GM21390 (cell line): ENCODE data around the gene VPS13A.
"Not testable (repeated sequence)": the region's sequence is repeated elsewhere in the genome, so short reads cannot be mapped to it uniquely, and the experiment has no call there.

Source experiments
- ATAC-seq: cut with Tn5 transposase; IDR thresholded peaks from one replicate; pipeline ENCODE4 v1.9.1; 2021; ENCODE audit not compliant: unreplicated experiment

The VPS13A gene

DNA sequence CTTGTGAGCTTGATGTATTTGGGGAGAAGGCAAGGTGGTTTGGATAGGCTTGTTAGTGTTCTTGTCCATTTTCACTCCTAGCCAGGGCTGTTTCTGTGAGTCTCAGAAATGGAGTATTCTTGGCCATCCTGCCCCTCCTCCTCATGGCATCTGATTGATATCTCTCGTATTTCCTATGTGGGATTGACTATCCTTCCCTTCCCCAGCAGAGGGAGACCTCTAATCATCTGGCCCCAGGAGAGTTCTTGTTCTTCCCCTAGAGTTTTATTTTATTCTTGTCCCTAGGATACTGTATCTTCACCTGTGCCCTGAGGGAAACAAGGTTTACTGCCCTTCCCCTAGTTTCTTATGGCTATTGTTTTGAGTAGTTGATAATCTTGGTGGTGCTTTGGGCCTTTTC lies 114.4 kb downstream of the VPS13A start:
- no peak for ATAC-seq

DNA sequence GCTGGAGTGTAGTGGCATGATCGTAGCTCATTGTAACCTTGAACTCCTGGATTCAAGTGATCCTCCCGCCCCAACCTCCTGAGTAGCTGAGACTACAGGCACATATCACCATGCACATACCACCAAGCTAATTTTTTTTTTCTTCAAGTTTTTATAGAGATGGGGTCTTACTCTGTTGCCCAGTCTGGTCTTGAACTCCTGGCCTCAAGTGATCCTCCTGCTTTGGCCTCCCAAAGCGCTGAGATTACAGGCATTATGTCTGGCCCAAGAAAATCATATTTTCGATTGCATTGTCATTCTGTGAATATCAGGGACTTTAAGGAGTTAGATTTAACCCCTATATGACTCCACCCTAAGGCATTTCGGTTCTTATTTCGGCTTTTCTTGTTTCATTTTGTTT lies 116.6 kb downstream of the VPS13A start:
- ATAC-seq: no peak

DNA sequence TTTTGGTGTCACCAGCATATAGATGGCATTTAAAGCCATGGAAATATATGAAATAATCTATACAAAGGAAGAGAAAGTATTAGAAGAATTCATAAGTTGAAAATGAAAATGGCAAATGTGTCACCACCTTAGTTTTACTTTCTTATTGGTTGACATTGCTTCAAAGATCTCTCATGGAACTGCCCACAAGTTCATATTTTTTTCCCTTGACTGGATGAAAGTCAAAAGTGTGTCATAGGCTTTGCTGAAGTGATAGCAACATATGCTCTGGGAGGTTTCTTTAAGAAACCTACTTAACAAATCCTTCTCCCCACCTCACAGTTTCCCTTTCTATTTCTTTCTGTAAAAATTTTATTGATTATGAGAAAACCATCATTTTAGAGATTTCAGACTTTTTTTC lies 127.2 kb downstream of the VPS13A start:
- peak; percentile 85 for ATAC-seq

DNA sequence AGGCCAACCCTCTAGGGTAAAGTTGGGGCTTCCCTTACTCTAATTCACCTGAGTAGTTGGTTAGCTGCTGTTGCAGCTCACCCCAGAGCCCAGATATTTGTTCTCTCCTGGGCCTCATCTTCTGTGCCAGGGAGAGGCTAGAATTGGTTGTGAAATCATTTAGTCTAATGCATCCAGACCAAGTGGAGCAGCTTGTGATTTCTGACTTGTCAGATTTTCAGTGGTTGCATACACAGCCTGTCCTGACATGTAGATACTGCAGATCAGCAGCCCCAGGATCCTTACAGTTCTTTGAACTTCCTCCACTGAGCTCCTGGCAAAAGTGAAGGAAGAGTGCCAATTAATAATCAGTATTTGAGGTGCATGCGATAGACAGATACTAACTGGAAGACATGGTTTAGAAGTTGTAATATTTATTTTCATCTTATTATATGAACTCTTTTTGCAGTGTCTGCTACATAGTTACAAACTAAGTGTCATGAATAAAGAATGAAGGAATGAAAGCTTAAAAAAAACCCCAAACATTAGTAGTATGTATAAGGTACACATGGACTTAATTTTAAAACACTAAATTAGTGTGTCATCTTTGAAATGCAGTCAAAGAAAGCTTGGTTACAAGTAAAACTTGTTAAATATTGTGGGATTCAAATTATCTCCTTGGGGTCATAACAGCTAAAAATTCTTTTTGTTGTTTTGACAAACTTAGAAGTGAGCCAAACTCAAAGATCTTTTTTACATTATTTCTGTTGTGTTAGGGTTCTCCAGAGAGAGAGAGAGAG lies 128.5 kb downstream of the VPS13A start:
- ATAC-seq: no peak

DNA sequence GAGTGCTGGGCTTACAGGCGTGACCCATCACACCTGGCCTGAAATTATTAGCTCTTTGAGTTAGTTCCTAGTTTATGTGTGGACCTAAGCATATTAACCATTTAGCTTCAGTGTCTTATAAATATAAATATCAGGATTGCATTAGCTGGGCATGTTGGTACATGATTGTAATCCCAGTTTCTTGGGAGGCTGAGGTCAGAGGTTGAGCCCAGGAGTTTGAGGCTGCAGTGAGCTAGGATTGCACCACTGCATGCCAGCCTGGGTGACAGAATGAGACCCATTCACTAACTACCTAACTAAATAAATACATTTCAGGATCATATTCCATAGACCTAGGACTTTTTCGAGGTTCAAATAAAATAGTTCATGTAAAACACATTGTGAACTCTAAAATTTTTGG lies 129.8 kb downstream of the VPS13A start:
- ATAC-seq: no peak

DNA sequence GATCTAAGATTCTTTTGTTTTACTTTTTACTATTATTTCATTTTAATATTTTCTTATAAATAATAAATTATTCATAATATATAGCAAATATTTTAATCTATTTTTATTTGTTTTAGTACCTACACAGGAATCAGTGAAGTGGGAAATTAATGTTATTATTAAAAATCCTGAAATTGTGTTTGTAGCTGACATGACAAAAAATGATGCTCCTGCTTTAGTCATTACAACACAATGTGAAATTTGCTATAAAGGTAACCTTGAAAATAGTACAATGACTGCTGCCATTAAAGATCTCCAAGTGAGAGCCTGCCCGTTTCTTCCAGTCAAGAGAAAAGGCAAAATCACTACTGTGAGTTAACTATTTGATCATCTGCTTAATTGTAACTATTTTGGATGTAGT lies 138.7 kb downstream of the VPS13A start:
- no peak for ATAC-seq

DNA sequence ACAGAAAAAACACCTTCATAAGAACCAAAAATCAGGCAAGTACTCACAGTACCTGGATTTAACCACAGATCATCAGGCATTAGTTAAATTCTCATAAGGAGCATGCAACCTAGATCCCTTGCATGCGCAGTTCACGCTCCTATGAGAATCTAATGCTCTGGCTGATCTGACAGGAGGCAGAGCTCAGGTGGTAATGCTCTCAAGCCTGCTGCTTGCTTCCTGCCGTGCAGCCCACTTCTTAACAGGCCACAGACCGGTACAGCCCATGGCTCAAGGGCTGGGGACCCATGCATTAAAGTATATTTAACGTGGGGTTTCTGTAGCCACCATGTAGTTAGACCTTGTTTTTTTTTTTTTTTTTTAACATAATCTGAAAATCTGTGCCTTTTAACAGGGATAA lies 147.7 kb downstream of the VPS13A start:
- no peak for ATAC-seq

DNA sequence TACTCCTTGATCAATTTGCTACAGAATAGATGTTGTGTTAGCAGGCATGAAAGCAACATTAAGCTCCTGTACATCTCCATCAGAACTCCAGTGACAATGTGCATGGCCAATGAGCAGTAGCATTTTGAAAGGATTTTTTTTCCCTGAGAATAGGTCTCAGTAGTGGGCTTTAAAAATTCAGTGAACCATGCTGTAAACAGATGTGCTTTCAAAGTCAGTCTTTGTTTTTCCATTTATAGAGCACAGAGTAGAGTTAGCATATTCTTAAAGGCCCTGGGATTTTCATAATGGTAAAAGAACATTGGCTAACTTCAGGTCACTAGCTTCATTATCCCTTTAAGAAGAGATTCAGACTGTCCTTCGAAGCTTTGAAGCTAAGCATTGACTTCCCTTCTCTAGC lies 150.8 kb downstream of the VPS13A start:
- no peak for ATAC-seq

DNA sequence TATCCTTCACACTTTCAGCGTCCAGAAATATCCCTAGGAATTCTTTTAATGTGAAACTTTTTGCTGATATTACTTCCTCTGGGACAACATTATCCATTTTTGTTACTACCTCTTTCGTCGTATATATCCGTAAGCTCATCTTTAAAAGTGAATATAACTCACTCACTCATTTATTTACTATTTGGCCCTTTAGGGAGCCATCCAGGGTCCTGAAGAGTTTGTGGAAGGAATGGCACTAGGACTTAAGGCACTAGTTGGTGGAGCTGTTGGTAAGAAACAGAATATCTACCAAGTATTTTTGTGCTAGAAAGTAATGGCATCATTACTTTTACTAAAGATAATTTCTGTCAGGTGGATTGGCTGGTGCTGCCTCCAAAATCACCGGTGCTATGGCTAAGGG lies 192.7 kb downstream of the VPS13A start:
- no peak for ATAC-seq

DNA sequence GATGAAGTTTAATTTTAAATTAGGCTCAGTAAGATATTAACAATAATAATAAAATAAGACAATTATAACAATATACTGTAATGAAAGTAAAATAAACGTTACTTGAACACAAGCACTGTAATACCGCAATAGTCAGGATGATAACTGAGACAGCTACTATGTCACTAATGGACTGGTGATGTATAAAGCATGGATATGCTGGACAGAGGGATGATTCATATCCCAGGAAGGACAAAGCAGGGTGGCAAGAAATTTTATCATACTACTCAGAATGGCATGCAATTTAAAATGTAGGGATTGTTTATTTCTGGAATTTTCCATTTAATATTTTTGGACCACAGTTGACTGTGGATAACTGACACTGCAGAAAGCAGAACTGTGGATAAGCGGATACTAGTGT lies 196.9 kb downstream of the VPS13A start:
- no peak for ATAC-seq

DNA sequence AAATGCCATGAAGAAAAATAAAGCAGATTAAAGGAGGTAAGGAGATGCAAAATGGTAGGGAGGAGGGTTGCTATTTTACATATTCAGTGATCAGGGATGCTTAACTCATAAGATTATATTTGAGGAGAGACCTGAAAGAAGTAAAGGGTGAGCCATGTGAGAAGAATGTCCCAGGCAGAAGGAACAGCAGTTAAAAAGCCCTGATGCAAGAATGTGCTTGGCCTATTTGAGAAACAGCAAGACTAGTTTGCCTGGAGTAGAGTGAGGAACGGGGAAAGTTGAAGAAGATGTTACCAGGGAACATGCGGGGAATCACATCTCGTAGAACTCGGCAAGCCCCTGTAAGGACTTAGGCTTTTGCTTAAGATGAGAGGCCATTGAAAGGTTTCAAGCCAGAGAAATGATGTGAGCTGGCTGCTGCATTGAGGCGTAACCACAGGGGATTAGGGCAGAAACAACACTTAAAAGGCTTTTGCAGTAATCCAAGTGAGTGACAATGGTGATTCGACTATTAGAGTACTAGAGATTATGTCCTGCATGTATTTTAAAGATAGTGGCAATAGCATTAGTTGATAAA lies 198.7 kb downstream of the VPS13A start:
- no peak for ATAC-seq

DNA sequence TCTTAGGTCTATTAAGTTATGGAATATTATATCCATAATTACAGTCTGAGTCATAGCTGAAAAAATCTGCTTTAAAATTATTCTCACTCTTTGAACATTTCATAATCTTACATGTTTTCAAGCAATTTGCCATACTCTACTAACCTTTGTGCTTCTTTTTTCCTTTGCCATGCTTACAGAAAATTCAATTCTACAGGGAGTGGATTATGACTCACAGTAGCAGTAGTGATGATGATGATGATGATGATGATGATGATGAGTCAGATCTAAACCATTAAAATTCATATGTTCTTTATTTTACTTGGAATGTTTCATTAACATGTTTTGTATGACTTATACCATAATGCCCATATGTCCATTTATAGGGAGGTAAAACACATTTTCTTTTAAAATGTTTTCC lies 207.1 kb downstream of the VPS13A start:
- no peak for ATAC-seq

DNA sequence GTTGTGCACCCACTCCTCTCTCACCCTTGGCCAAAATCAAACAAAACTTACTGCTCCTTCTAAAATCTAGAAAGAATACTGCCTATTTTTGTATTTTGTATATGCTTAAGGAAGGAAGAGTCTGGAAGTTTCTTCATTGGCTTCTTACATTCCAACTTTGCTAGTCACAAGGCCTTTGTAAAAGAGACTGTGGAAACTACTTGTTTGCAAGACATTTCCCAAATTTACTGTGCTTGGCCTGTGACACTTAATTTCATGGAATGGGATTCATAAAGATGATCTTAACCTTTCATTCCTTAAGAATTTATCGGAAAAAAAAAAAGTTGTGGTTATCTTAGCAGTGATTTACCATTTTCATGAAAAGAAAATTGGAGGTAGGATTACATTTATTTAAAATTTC lies 208.9 kb downstream of the VPS13A start:
- ATAC-seq: no peak

DNA sequence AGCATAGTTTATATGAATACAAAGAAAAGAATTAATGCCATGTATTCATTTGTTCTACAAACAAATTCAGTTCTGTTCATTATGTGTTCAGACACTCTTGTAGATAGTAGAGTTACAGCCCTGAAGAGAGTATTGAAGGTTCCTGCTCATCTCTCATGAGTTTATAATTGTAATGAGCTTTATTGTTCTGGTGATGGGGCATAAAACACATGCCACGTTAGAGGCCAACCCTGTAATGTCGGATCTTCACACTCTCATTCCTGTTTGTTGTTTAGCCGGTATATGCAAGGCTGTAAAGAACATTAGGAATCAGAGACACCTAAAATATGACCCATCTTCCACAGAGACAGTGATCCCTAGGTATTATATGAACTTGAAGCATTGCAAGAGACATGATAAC lies 214.5 kb downstream of the VPS13A start:
- ATAC-seq: no peak

DNA sequence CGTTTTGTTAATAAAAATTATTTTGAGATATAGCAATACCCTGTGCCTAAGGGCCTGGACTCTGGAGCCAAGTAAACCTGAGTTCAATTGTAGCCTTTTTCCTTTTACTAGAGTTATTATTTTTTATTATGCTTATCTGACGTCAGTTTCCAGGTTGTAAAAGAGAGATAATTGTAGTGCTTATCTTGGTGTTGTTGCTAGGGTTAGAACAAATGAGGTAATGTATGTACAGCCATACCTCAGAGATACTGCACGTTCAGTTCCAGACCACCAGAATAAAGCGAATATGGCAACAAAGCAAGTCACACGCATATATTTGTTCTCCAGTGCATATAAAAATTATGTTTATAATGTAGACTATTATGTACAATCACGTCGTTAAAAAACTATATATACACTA lies 215.0 kb downstream of the VPS13A start:
- no peak for ATAC-seq

DNA sequence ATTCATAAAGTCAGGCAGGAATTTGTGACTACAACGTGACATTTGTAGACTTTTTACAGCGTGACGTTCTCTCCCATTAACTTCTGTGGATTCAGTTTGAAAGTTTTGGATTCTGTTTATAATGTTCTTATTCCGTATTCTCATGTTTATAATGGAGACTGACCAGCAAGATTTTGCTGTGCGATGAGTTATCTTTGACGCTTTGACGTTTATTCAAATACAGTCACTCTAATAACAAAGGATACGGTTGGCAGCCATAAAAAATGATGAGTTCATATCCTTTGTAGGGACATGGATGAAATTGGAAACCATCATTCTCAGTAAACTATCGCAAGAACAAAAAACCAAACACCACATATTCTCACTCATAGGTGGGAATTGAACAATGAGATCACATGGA lies 221.2 kb downstream of the VPS13A start:
- not testable (repeated sequence) for ATAC-seq

DNA sequence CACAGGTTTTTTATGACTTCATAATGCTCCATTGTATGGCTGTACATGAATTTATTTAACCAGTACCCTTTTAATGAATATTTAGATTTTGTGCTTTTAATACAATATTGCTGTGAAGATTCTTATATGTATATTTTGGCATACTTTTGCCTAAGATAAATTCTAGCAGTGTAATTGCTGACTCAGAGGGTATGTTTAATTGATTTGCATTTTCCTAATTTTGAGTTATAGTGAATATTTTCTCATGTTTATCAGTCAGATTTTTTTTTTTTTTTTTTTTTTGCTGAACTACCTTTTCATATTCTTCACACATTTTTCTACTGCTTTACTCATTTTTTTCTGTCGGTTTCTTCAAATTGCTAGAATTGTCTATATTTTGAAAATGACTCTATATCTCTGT lies 222.6 kb downstream of the VPS13A start:
- ATAC-seq: no peak

DNA sequence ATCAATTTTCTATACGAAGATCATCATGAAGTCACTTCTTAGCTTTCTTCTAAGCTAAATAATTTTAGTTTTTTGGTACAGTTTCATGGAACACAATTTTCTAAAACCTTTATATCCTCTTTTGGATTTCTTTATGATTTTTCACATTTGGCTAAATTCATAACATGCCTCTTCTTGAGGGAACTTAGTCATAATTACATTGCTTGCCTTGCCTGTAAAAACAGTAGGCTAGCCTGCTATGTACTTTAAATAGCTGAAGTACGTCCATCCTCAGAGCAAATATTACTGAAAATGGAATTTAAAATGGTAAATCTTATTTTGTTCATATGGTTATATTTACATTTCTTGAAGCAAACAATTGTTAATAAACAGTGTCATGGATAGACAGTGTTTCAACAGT lies 225.0 kb downstream of the VPS13A start:
- no peak for ATAC-seq

DNA sequence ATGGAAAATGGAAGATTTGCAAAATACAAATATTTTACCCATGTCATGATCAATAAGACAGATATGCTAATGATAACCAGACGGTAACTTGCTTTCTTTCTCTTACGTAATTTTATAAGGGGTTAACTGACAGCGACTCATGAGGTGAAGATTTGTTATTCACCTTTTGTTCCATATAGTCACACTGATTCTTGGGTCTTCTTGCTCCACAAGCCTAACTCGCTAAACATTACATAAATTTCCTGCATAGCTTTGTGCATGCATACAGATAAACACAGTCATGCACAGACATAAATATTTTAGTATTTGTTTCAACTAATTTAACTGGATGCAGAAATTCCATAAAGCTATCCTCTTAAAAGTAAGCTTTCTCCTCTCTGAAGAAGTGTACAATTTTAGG lies 225.9 kb downstream of the VPS13A start:
- ATAC-seq: no peak

DNA sequence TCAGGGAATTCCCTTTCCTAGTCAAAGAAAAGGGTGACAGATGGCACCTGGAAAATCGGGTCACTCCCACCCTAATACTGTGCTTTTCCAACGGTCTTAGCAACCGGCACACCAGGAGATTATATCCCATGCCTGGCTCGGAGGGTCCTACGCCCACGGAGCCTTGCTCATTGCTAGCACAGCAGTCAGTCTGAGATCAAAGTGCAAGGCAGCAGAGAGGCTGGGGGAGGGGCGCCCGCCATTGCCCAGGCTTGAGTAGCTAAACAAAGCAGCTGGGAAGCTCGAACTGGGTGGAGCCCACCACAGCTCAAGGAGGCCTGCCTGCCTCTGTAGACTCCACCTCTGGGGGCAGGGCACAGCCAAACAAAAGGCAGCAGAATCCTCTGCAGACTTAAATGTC lies 231.2 kb downstream of the VPS13A start:
- not testable (repeated sequence) for ATAC-seq

DNA sequence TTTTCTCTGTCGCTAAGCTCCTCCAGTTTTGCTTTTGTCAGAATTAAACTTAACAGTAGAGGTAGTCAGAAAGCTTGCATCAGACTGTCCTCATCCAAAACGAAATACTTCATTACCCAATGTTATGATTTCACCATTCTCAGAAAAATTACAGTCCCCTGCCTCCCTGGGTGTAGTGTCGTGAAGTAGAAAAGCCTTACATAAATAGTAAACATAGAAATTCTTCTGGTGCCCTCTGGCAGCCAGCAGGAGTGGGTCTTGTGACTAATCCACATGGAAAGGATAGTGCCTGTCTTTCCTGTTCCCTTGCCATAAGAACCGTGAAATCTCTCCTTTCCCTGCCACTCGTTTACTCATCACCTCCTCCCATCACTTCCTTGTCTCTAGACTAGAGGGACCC lies 240.2 kb downstream of the VPS13A start:
- no peak for ATAC-seq

DNA sequence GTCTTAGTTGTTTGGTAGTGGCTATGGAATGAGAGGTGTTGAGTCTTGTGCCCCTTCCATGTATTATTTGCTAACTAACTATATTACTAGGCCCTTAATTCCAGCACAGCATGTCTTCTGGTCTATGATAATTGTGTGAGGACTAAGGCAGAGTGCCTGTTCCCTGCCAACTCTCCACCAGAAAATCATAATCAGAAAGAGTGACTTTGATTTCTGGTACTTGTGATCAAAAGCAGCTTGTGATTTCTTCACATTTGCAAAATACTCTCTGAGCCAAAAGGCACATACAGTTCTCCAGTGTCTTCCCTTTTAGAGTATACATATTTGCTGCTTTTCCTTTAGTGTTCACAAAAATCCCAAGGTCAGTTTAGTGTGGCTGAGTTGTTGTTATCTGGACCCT lies 240.9 kb downstream of the VPS13A start:
- no peak for ATAC-seq

DNA sequence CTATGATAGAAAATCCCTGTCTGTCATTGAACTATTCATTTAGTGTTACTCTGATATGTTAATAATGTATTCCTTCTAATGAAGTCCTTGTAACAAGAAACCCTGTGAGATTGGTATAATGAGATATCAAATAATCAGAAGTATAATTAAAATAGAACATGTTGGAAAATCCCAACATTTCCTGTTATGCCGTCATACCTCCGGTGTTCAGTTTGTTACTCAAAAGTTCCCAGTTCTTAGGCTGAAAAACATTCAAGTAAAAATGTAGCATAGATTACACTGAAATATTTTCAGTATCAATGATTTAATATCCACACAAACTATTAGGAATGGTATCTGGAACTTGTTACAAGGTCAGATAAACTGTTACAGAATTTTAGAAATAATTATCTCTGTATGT lies 243.3 kb downstream of the VPS13A start:
- ATAC-seq: no peak
